GM19240 (cell line): ENCODE results near the gene KRT86.
"Not testable (repeated sequence)": the region's sequence is repeated elsewhere in the genome, so short reads cannot be mapped to it uniquely, and the experiment has no call there.

Experiments
- DNase-seq: peaks from one replicate; pipeline ENCODE4 v3.0.0; 2011; ENCODE audit warnings: low spot score; ENCODE audit not compliant: insufficient read length

Gene KRT86

GRCh38 chr12:52290483-52291134 lies 16.2 kb downstream of the KRT86 start:
- not testable (repeated sequence) for DNase-seq

- DNase-seq, result no peak
Observed at GRCh38 chr12:52291267-52291935, 17.0 kb downstream of the KRT86 start, which contains the start of gene KRT81. KRT81 (minus strand) TSS chr12:52291534; CDS start chr12:52291465, 69 bp downstream.

- no peak for DNase-seq
Observed at GRCh38 chr12:52293926-52294325, 19.5 kb downstream of the KRT86 start.

- no peak for DNase-seq
Observed at GRCh38 chr12:52294803-52295202, 20.4 kb downstream of the KRT86 start.

GRCh38 chr12:52295663-52296062 lies 21.2 kb downstream of the KRT86 start:
- DNase-seq, result no peak

GRCh38 chr12:52296572-52297215 lies 22.2 kb downstream of the KRT86 start:
- no peak for DNase-seq

- no peak for DNase-seq
Observed at GRCh38 chr12:52298677-52299190, 24.3 kb downstream of the KRT86 start.

GRCh38 chr12:52300796-52301691 lies 26.6 kb downstream of the KRT86 start:
- no peak for DNase-seq

- DNase-seq, result not testable (repeated sequence)
Observed at GRCh38 chr12:52301721-52302120, 27.3 kb downstream of the KRT86 start.

- DNase-seq, result not testable (repeated sequence)
Observed at GRCh38 chr12:52302242-52302914, 27.9 kb downstream of the KRT86 start.

GRCh38 chr12:52304941-52305411 lies 30.5 kb downstream of the KRT86 start:
- not testable (repeated sequence) for DNase-seq

GRCh38 chr12:52305921-52306705 lies 31.7 kb downstream of the KRT86 start:
- DNase-seq, result no peak

- no peak for DNase-seq
Observed at GRCh38 chr12:52306731-52307130, 32.3 kb downstream of the KRT86 start.

- no peak for DNase-seq
Observed at GRCh38 chr12:52307836-52308805, 33.7 kb downstream of the KRT86 start.

- DNase-seq, result no peak
Observed at GRCh38 chr12:52308806-52309425, 34.5 kb downstream of the KRT86 start.

GRCh38 chr12:52310622-52311284 lies 36.3 kb downstream of the KRT86 start:
- DNase-seq, result no peak

GRCh38 chr12:52311285-52311648 lies 36.8 kb downstream of the KRT86 start:
- no peak for DNase-seq

- DNase-seq, result no peak
Observed at GRCh38 chr12:52312086-52312485, 37.6 kb downstream of the KRT86 start.
